Bronchial smooth muscle cell (primary cell): ENCODE results near the gene HOXB9. TPM values are rescaled to one million over a fixed set of nuclear protein-coding genes. Genes with fewer than 3 reads are reported as not detected.

Experiments
- total RNA-seq: library from RNA; depleted of rRNA; stranded (reverse); fragments of >200 nt; gene quantifications from 2 replicates; pipeline ENCODE4 v1.2.1, GENCODE V29; 2014

Gene HOXB9
- not detected in 2 replicates for total RNA-seq

GRCh38 chr17:48626245-48627117, at the start of gene HOXB9:
HOXB9 (minus strand) TSS chr17:48626358; CDS start chr17:48626269, 89 bp downstream.

GRCh38 chr17:48615047-48615962, 10.9 kb downstream of the HOXB9 start, which contains the start of gene HOXB8:
HOXB8 (minus strand) TSS chr17:48615292; CDS start chr17:48614704, 588 bp downstream.

GRCh38 chr17:48610282-48611211, 15.6 kb downstream of the HOXB9 start, which contains the start of gene HOXB7:
HOXB7 (minus strand) TSS chr17:48611017; CDS start chr17:48610918, 99 bp downstream.

GRCh38 chr17:48604770-48605329, 21.3 kb downstream of the HOXB9 start, which contains the start of gene HOXB6:
HOXB6 (minus strand) TSS chr17:48604986; CDS start chr17:48598150, 6,836 bp downstream.

GRCh38 chr17:48593126-48593829, 32.9 kb downstream of the HOXB9 start, which contains the start of gene HOXB5:
HOXB5 (minus strand) TSS chr17:48593779; CDS start chr17:48593682, 97 bp downstream.

GRCh38 chr17:48589831-48590606, 36.1 kb downstream of the HOXB9 start, which contains the start of gene HOXB3:
HOXB3 (minus strand) TSS chr17:48590241; CDS start chr17:48552474, 37,767 bp downstream.

GRCh38 chr17:48577946-48578615, 48.1 kb downstream of the HOXB9 start, which contains the start of gene HOXB4:
HOXB4 (minus strand) TSS chr17:48578350; CDS start chr17:48578319, 31 bp downstream.

Other genes with a start within 250 kb of the HOXB9 start
- not detected in 2 replicates for gene SKAP1, start 196.1 kb downstream of the HOXB9 start, total RNA-seq
- gene HOXB1, start 95.3 kb downstream of the HOXB9 start, total RNA-seq: not detected in 2 replicates
- gene HOXB2, start 81.2 kb downstream of the HOXB9 start, total RNA-seq: 2.3 and 8.4 TPM in 2 replicates
- 1.7 and 3.3 TPM in 2 replicates for gene HOXB4, start 48.0 kb downstream of the HOXB9 start, total RNA-seq
- 3.8 and 10.2 TPM in 2 replicates for gene HOXB3, start 36.1 kb downstream of the HOXB9 start, total RNA-seq
- 0.09 and 0.16 TPM in 2 replicates for gene HOXB5, start 32.6 kb downstream of the HOXB9 start, total RNA-seq
- 1.5 and 3.2 TPM in 2 replicates for gene HOXB6, start 21.4 kb downstream of the HOXB9 start, total RNA-seq
- gene HOXB7, start 15.3 kb downstream of the HOXB9 start, total RNA-seq: 2.9 and 3.8 TPM in 2 replicates
- under 0.01 TPM in 1 of 2 replicates, not detected in the other for gene HOXB8, start 11.1 kb downstream of the HOXB9 start, total RNA-seq
- not detected in 2 replicates for gene PRAC1, start 96.2 kb upstream of the HOXB9 start, total RNA-seq
- gene PRAC2, start 96.8 kb upstream of the HOXB9 start, total RNA-seq: not detected in 2 replicates
- not detected in 2 replicates for gene HOXB13, start 102.4 kb upstream of the HOXB9 start, total RNA-seq
- not detected in 2 replicates for gene TTLL6, start 190.9 kb upstream of the HOXB9 start, total RNA-seq
- 42.1 and 49.6 TPM in 2 replicates for gene CALCOCO2, start 204.7 kb upstream of the HOXB9 start, total RNA-seq